Inflammatory macrophage treated with lipopolysaccharide for 4 hours (primary cell): ENCODE data around the gene UBN2.
A peak's percentile ranks its signal among the peaks of the same experiment; 100 is the strongest.
"Not testable (repeated sequence)": the region's sequence is repeated elsewhere in the genome, so short reads cannot be mapped to it uniquely, and the experiment has no call there.

Source experiments
- DNase-seq: peaks from one replicate; pipeline ENCODE4 v3.0.0-alpha.2; 2020

UBN2 gene

GRCh38 chr7:139300390-139300789, 69.4 kb downstream of the UBN2 start:
- DNase-seq, result no peak

- DNase-seq, result no peak
Measured at GRCh38 chr7:139304517-139304916, 73.5 kb downstream of the UBN2 start.

GRCh38 chr7:139317939-139318505, 87.0 kb downstream of the UBN2 start:
- DNase-seq, result no peak

GRCh38 chr7:139321071-139321745, 90.2 kb downstream of the UBN2 start:
- no peak for DNase-seq

GRCh38 chr7:139324709-139325108, 93.7 kb downstream of the UBN2 start:
- not testable (repeated sequence) for DNase-seq

GRCh38 chr7:139328375-139328774, 97.3 kb downstream of the UBN2 start:
- no peak for DNase-seq

- no peak for DNase-seq
Measured at GRCh38 chr7:139329119-139329518, 98.1 kb downstream of the UBN2 start.

- peak; percentile 27 for DNase-seq
Measured at GRCh38 chr7:139330333-139331030, 99.4 kb downstream of the UBN2 start.

GRCh38 chr7:139332697-139333359, 101.8 kb downstream of the UBN2 start:
- DNase-seq, result no peak

- not testable (repeated sequence) for DNase-seq
Measured at GRCh38 chr7:139333443-139333842, 102.4 kb downstream of the UBN2 start.

GRCh38 chr7:139334399-139335150, 103.5 kb downstream of the UBN2 start:
- DNase-seq, result no peak

- DNase-seq, result no peak
Measured at GRCh38 chr7:139339025-139339424, 108.0 kb downstream of the UBN2 start.

GRCh38 chr7:139339698-139340036, 108.6 kb downstream of the UBN2 start:
- DNase-seq, result no peak

- DNase-seq, result peak; percentile 99
Measured at GRCh38 chr7:139340037-139340807, 109.2 kb downstream of the UBN2 start.

- no peak for DNase-seq
Measured at GRCh38 chr7:139340808-139341057, 109.7 kb downstream of the UBN2 start.

GRCh38 chr7:139341058-139341775, 110.2 kb downstream of the UBN2 start, which contains the start of gene FMC1:
Gene FMC1, plus strand, starts transcription at chr7:139341337. Its CDS starts 48 bp downstream, at chr7:139341385.
- peak; percentile 90 for DNase-seq

- DNase-seq, result no peak
Measured at GRCh38 chr7:139341776-139342226, 110.8 kb downstream of the UBN2 start.

- DNase-seq, result peak; percentile 79
Measured at GRCh38 chr7:139345042-139345441, 114.0 kb downstream of the UBN2 start.

GRCh38 chr7:139351027-139351426, 120.0 kb downstream of the UBN2 start:
- no peak for DNase-seq

- DNase-seq, result no peak
Measured at GRCh38 chr7:139354729-139355128, 123.7 kb downstream of the UBN2 start.

GRCh38 chr7:139355320-139355719, 124.3 kb downstream of the UBN2 start:
- DNase-seq, result peak; percentile 86
